IPS-20b (cell line): ENCODE data around the gene CIPC.

Experiments
- H3K27ac ChIP-seq: one replicate; pipeline ENCODE4 v1.5.1; 2013; ENCODE audit warnings: low read length
- H3K27me3 ChIP-seq: 2 replicates; pipeline ENCODE4 v1.6.1; 2013; ENCODE audit warnings: mild to moderate bottlenecking, low read length, inconsistent platforms; ENCODE audit not compliant: insufficient read depth
- H3K36me3 ChIP-seq: 2 replicates; pipeline ENCODE4 v1.6.1; 2013; ENCODE audit warnings: low read depth, mild to moderate bottlenecking, inconsistent platforms, low read length, moderate library complexity; ENCODE audit not compliant: insufficient read depth
- H3K4me1 ChIP-seq: 2 replicates; pipeline ENCODE4 v1.6.1; 2013; ENCODE audit warnings: mild to moderate bottlenecking, control low read depth, inconsistent platforms, low read length, moderate library complexity; ENCODE audit not compliant: insufficient read depth
- H3K4me3 ChIP-seq: 2 replicates; pipeline ENCODE4 v1.5.1; 2013; ENCODE audit warnings: mild to moderate bottlenecking, low read length, inconsistent platforms
- H3K9ac ChIP-seq: 2 replicates; pipeline ENCODE4 v1.6.1; 2013; ENCODE audit warnings: low read depth, mild to moderate bottlenecking, inconsistent platforms, low read length, moderate library complexity
- H3K9me3 ChIP-seq: 2 replicates; pipeline ENCODE4 v1.6.1; 2013; ENCODE audit warnings: mild to moderate bottlenecking, low read depth, low read length, inconsistent platforms; ENCODE audit not compliant: insufficient read depth

Gene CIPC

GRCh38 chr14:77062261-77062660, 35.8 kb upstream of the CIPC start:
- H3K27ac ChIP-seq: no peak overlapping the region
- no peaks in the 10 kb centered on the region for H3K9me3 ChIP-seq
- no peak overlapping the region for H3K4me3 ChIP-seq
- H3K36me3 ChIP-seq: no peaks in the 10 kb centered on the region
- H3K27me3 ChIP-seq: no peaks in the 10 kb centered on the region
- H3K9ac ChIP-seq: no peak overlapping the region; the same call in 1 of the 2 replicates
- peaks cover 9% of the 10 kb centered on the region; the same call in 1 of the 2 replicates for H3K4me1 ChIP-seq

- H3K4me3 ChIP-seq: no peak overlapping the region
- H3K9ac ChIP-seq: no peak overlapping the region
- H3K4me1 ChIP-seq: peaks cover 9% of the 10 kb centered on the region; the same call in 1 of the 2 replicates
- H3K9me3 ChIP-seq: no peaks in the 10 kb centered on the region
- no peaks in the 10 kb centered on the region for H3K36me3 ChIP-seq
- H3K27me3 ChIP-seq: no peaks in the 10 kb centered on the region
- H3K27ac ChIP-seq: no peak overlapping the region
These were observed 34.4 kb upstream of the CIPC start for GRCh38 chr14:77063571-77064171.

GRCh38 chr14:77064521-77065178, 33.4 kb upstream of the CIPC start:
- Histone ChIP-seq H3K9me3 (no peaks in the 10 kb centered on the region), H3K4me3 (no peak overlapping the region), H3K27me3 (no peaks in the 10 kb centered on the region), H3K36me3 (no peaks in the 10 kb centered on the region), H3K4me1 (peaks cover 5% of the 10 kb centered on the region; the same call in 1 of the 2 replicates), H3K9ac (no peak overlapping the region), H3K27ac (no peak overlapping the region)

GRCh38 chr14:77065851-77066577, 32.0 kb upstream of the CIPC start:
- Histone ChIP-seq H3K27ac (no peak overlapping the region), H3K4me1 (peaks cover 5% of the 10 kb centered on the region; the same call in 1 of the 2 replicates), H3K4me3 (no peak overlapping the region), H3K36me3 (no peaks in the 10 kb centered on the region), H3K9me3 (no peaks in the 10 kb centered on the region), H3K27me3 (no peaks in the 10 kb centered on the region), H3K9ac (no peak overlapping the region)

- peaks cover 5% of the 10 kb centered on the region; the same call in 1 of the 2 replicates for H3K4me1 ChIP-seq
- no peak overlapping the region for H3K4me3 ChIP-seq
- H3K27me3 ChIP-seq: no peaks in the 10 kb centered on the region
- no peak overlapping the region for H3K9ac ChIP-seq
- no peaks in the 10 kb centered on the region for H3K36me3 ChIP-seq
- H3K27ac ChIP-seq: no peak overlapping the region
- H3K9me3 ChIP-seq: no peaks in the 10 kb centered on the region
These were observed 31.4 kb upstream of the CIPC start for GRCh38 chr14:77066578-77067172.

- H3K36me3 ChIP-seq: no peaks in the 10 kb centered on the region
- no peaks in the 10 kb centered on the region; the same call in 1 of the 2 replicates for H3K4me1 ChIP-seq
- no peak overlapping the region for H3K9ac ChIP-seq
- no peak overlapping the region for H3K27ac ChIP-seq
- no peak overlapping the region for H3K4me3 ChIP-seq
- H3K27me3 ChIP-seq: no peaks in the 10 kb centered on the region
- no peaks in the 10 kb centered on the region for H3K9me3 ChIP-seq
These were observed 30.2 kb upstream of the CIPC start for GRCh38 chr14:77067632-77068516.

- Histone ChIP-seq H3K9me3 (no peaks in the 10 kb centered on the region), H3K36me3 (no peaks in the 10 kb centered on the region), H3K4me3 (no peak overlapping the region), H3K9ac (no peak overlapping the region), H3K27me3 (no peaks in the 10 kb centered on the region), H3K4me1 (no peaks in the 10 kb centered on the region; the same call in 1 of the 2 replicates), H3K27ac (no peak overlapping the region)
These were observed 29.4 kb upstream of the CIPC start for GRCh38 chr14:77068517-77069200.

GRCh38 chr14:77069551-77069950, 28.5 kb upstream of the CIPC start:
- H3K27me3 ChIP-seq: no peaks in the 10 kb centered on the region
- no peak overlapping the region for H3K9ac ChIP-seq
- no peaks in the 10 kb centered on the region; the same call in 1 of the 2 replicates for H3K4me1 ChIP-seq
- H3K4me3 ChIP-seq: no peak overlapping the region
- H3K9me3 ChIP-seq: no peaks in the 10 kb centered on the region
- H3K36me3 ChIP-seq: no peaks in the 10 kb centered on the region
- no peak overlapping the region for H3K27ac ChIP-seq

GRCh38 chr14:77071938-77072388, 26.1 kb upstream of the CIPC start:
- Histone ChIP-seq H3K9me3 (no peaks in the 10 kb centered on the region), H3K4me1 (peaks cover 13% of the 10 kb centered on the region; the same call in 1 of the 2 replicates), H3K36me3 (no peaks in the 10 kb centered on the region), H3K27ac (no peak overlapping the region), H3K27me3 (no peaks in the 10 kb centered on the region), H3K9ac (no peak overlapping the region), H3K4me3 (no peak overlapping the region)

GRCh38 chr14:77074969-77075368, 23.1 kb upstream of the CIPC start:
- no peak overlapping the region for H3K4me3 ChIP-seq
- H3K27ac ChIP-seq: no peak overlapping the region
- H3K9ac ChIP-seq: no peak overlapping the region
- peaks cover 13% of the 10 kb centered on the region; the same call in 1 of the 2 replicates for H3K4me1 ChIP-seq
- no peaks in the 10 kb centered on the region for H3K27me3 ChIP-seq
- H3K9me3 ChIP-seq: no peaks in the 10 kb centered on the region
- H3K36me3 ChIP-seq: no peaks in the 10 kb centered on the region
